Measurements from ENCODE around the gene SPTBN4. TPM values are rescaled to one million over a fixed set of nuclear protein-coding genes. Genes with fewer than 3 reads are reported as not detected.
"Not testable (repeated sequence)": the region's sequence is repeated elsewhere in the genome, so short reads cannot be mapped to it uniquely, and the experiment has no call there.

Gene SPTBN4
- total RNA-seq, 1 donor = under 0.01 TPM

GRCh38 chr19:40564535-40564934 is 97.7 kb downstream of the SPTBN4 start:
- H3K4me1 ChIP-seq (ENCODE audit: insufficient read depth, low read length); H3K4me3 ChIP-seq (ENCODE audit: low read length); H3K9me3 ChIP-seq (ENCODE audit: low read depth, low read length): not testable (repeated sequence)
- H3K27me3 ChIP-seq (ENCODE audit: insufficient read depth, low read length) = peaks cover 39% of the 10 kb centered on the region

GRCh38 chr19:40565355-40565754 is 98.6 kb downstream of the SPTBN4 start:
- H3K27me3 ChIP-seq (ENCODE audit: insufficient read depth, low read length) = peaks cover 39% of the 10 kb centered on the region
- no peaks in the 10 kb centered on the region for H3K9me3 ChIP-seq (ENCODE audit: low read depth, low read length)
- H3K4me3 ChIP-seq (ENCODE audit: low read length) = no peak overlapping the region
- H3K4me1 ChIP-seq (ENCODE audit: insufficient read depth, low read length) = peaks cover 14% of the 10 kb centered on the region

GRCh38 chr19:40565910-40566495 is 99.2 kb downstream of the SPTBN4 start:
- H3K4me1 ChIP-seq (ENCODE audit: insufficient read depth, low read length) = peaks cover 18% of the 10 kb centered on the region
- H3K27me3 ChIP-seq (ENCODE audit: insufficient read depth, low read length) = peaks cover 36% of the 10 kb centered on the region
- no peaks in the 10 kb centered on the region for H3K9me3 ChIP-seq (ENCODE audit: low read depth, low read length)
- H3K4me3 ChIP-seq (ENCODE audit: low read length) = no peak overlapping the region

GRCh38 chr19:40567040-40567749 is 100.4 kb downstream of the SPTBN4 start:
- Histone ChIP-seq H3K27me3 (ENCODE audit: insufficient read depth, low read length) (peaks cover 36% of the 10 kb centered on the region), H3K4me3 (ENCODE audit: low read length) (no peak overlapping the region), H3K9me3 (ENCODE audit: low read depth, low read length) (no peaks in the 10 kb centered on the region)

GRCh38 chr19:40567750-40568494 is 101.1 kb downstream of the SPTBN4 start:
- Histone ChIP-seq H3K4me1 (ENCODE audit: insufficient read depth, low read length) (peaks cover 21% of the 10 kb centered on the region), H3K4me3 (ENCODE audit: low read length) (no peak overlapping the region), H3K9me3 (ENCODE audit: low read depth, low read length) (no peaks in the 10 kb centered on the region), H3K27me3 (ENCODE audit: insufficient read depth, low read length) (peaks cover 36% of the 10 kb centered on the region)

More at GRCh38 chr19:40567040-40567749, 100.4 kb downstream of the SPTBN4 start:
- peaks cover 21% of the 10 kb centered on the region for H3K4me1 ChIP-seq (ENCODE audit: insufficient read depth, low read length)

- no peak overlapping the region for H3K4me3 ChIP-seq (ENCODE audit: low read length)
- H3K4me1 ChIP-seq (ENCODE audit: insufficient read depth, low read length) = peaks cover 21% of the 10 kb centered on the region
- H3K27me3 ChIP-seq (ENCODE audit: insufficient read depth, low read length) = peaks cover 35% of the 10 kb centered on the region
- no peaks in the 10 kb centered on the region for H3K9me3 ChIP-seq (ENCODE audit: low read depth, low read length)
Observed at GRCh38 chr19:40570313-40571004, 103.7 kb downstream of the SPTBN4 start.

GRCh38 chr19:40571005-40571318 is 104.2 kb downstream of the SPTBN4 start:
- H3K4me3 ChIP-seq (ENCODE audit: low read length) = no peak overlapping the region

GRCh38 chr19:40571831-40572495 is 105.2 kb downstream of the SPTBN4 start:
- Histone ChIP-seq H3K4me1 (ENCODE audit: insufficient read depth, low read length) (peaks cover 28% of the 10 kb centered on the region), H3K4me3 (ENCODE audit: low read length) (no peak overlapping the region), H3K9me3 (ENCODE audit: low read depth, low read length) (no peaks in the 10 kb centered on the region), H3K27me3 (ENCODE audit: insufficient read depth, low read length) (peaks cover 22% of the 10 kb centered on the region)

More at GRCh38 chr19:40571005-40571318, 104.2 kb downstream of the SPTBN4 start:
- H3K27me3 ChIP-seq (ENCODE audit: insufficient read depth, low read length) = peaks cover 30% of the 10 kb centered on the region
- H3K9me3 ChIP-seq (ENCODE audit: low read depth, low read length) = no peaks in the 10 kb centered on the region
- peaks cover 25% of the 10 kb centered on the region for H3K4me1 ChIP-seq (ENCODE audit: insufficient read depth, low read length)

GRCh38 chr19:40575326-40575725 is 108.5 kb downstream of the SPTBN4 start:
- no peaks in the 10 kb centered on the region for H3K9me3 ChIP-seq (ENCODE audit: low read depth, low read length)
- no peak overlapping the region for H3K4me3 ChIP-seq (ENCODE audit: low read length)
- H3K4me1 ChIP-seq (ENCODE audit: insufficient read depth, low read length) = peaks cover 46% of the 10 kb centered on the region

GRCh38 chr19:40576151-40576584 is 109.4 kb downstream of the SPTBN4 start:
- Histone ChIP-seq H3K27me3 (ENCODE audit: insufficient read depth, low read length) (no peaks in the 10 kb centered on the region), H3K4me3 (ENCODE audit: low read length) (peak overlapping the region; percentile 87), H3K4me1 (ENCODE audit: insufficient read depth, low read length) (peaks cover 49% of the 10 kb centered on the region), H3K9me3 (ENCODE audit: low read depth, low read length) (no peaks in the 10 kb centered on the region)

More at GRCh38 chr19:40575326-40575725, 108.5 kb downstream of the SPTBN4 start:
- no peaks in the 10 kb centered on the region for H3K27me3 ChIP-seq (ENCODE audit: insufficient read depth, low read length)

GRCh38 chr19:40576585-40577451 is 110.0 kb downstream of the SPTBN4 start, which contains the start of gene SHKBP1:
Gene SHKBP1 (plus strand): TSS chr19:40576873. CDS start chr19:40576900, 27 bp downstream.
- Histone ChIP-seq H3K4me3 (ENCODE audit: low read length) (peak within 1 kb of the TSS; percentile 87), H3K4me1 (ENCODE audit: insufficient read depth, low read length) (peaks cover 54% of the 10 kb centered on the region), H3K9me3 (ENCODE audit: low read depth, low read length) (no peaks in the 10 kb centered on the region), H3K27me3 (ENCODE audit: insufficient read depth, low read length) (no peaks in the 10 kb centered on the region)

- Histone ChIP-seq H3K4me3 (ENCODE audit: low read length) (no peak overlapping the region), H3K4me1 (ENCODE audit: insufficient read depth, low read length) (peaks cover 58% of the 10 kb centered on the region)
Observed at GRCh38 chr19:40578442-40578908, 111.7 kb downstream of the SPTBN4 start.

GRCh38 chr19:40580619-40581018 is 113.8 kb downstream of the SPTBN4 start:
- H3K27me3 ChIP-seq (ENCODE audit: insufficient read depth, low read length) = no peaks in the 10 kb centered on the region
- peak overlapping the region; percentile 3 for H3K4me3 ChIP-seq (ENCODE audit: low read length)
- peaks cover 78% of the 10 kb centered on the region for H3K4me1 ChIP-seq (ENCODE audit: insufficient read depth, low read length)
- no peaks in the 10 kb centered on the region for H3K9me3 ChIP-seq (ENCODE audit: low read depth, low read length)

More at GRCh38 chr19:40578442-40578908, 111.7 kb downstream of the SPTBN4 start:
- Histone ChIP-seq H3K9me3 (ENCODE audit: low read depth, low read length) (no peaks in the 10 kb centered on the region), H3K27me3 (ENCODE audit: insufficient read depth, low read length) (no peaks in the 10 kb centered on the region)
